Left ventricle myocardium inferior (tissue), 1 donor: ENCODE measurements around the gene SLC1A2. TPM values are rescaled to one million over a fixed set of nuclear protein-coding genes. Genes with fewer than 3 reads are reported as not detected.

Experiments used
- DNase-seq: peaks from one replicate; pipeline ENCODE4 v3.0.0-alpha.2; 2020
- H3K27ac ChIP-seq: fragments of 200-600 bp; replicated peaks from 2 replicates; pipeline ENCODE4 v1.8.0; 2021
- H3K27me3 ChIP-seq: fragments of 200-600 bp; 2 replicates; pipeline ENCODE4 v1.8.0; 2021; ENCODE audit warnings: low read depth
- H3K36me3 ChIP-seq: fragments of 200-600 bp; 2 replicates; pipeline ENCODE4 v1.8.0; 2021
- H3K4me1 ChIP-seq: fragments of 200-600 bp; 2 replicates; pipeline ENCODE4 v1.8.0; 2021
- H3K4me3 ChIP-seq: fragments of 200-600 bp; 2 replicates; pipeline ENCODE4 v1.8.0; 2021; ENCODE audit warnings: mild to moderate bottlenecking, moderate library complexity
- H3K9me3 ChIP-seq: fragments of 200-600 bp; replicated peaks from 2 replicates; pipeline ENCODE4 v1.8.0; 2021
- CTCF ChIP-seq: fragments of 200-600 bp; IDR thresholded peaks from 2 replicates; pipeline ENCODE4 v1.8.0; 2021; ENCODE audit warnings: antibody characterized with exemption, mild to moderate bottlenecking, borderline replicate concordance
- intact Hi-C: fragments of 100-400 bp; cut with micrococcal nuclease; formaldehyde crosslinking; loops from one replicate; pipeline ENCODE4 v1.11.0; 2022
- total RNA-seq: library from RNA; stranded (reverse); fragmentation: NEBNext Ultra II Directional; extraction: Animal tissue kit (Norgen Biotek cat#: 25700); gene quantifications from one replicate; pipeline ENCODE4 v1.2.1, GENCODE V29; 2021
- donor health status: DM: no; HTN: yes; CAD: no; lungs with severe emphysema.

SLC1A2 gene
- total RNA-seq, 1 donor from 2014 or later: 8.4 TPM

DNA sequence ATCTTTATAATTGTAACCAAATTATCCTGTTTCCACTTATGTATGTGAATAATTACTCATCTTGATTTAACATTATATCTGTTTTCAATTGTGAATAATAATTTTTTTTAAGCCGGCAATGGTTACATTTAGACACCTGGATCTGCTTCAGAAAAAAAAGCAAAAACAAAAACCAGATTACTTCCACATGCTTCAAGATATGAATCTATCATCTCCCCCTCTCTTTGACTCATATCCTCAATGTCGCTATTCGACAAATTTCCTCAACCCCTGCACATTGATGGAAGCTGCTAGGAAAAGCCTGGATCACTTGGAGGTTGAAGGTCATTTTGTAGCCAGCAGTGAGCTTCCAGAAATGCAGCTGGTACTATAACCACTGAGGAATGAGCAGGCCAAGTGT is 42.7 kb downstream of the SLC1A2 start:
- Histone ChIP-seq H3K9me3 (no peaks in the 10 kb centered on the region), H3K27me3 (no peaks in the 10 kb centered on the region), H3K27ac (no peak overlapping the region), H3K4me3 (no peak overlapping the region), H3K4me1 (peaks cover 48% of the 10 kb centered on the region), H3K36me3 (no peaks in the 10 kb centered on the region)
- no peak for DNase-seq
- intact Hi-C loops: no loop called here
- TF ChIP-seq CTCF: no peak

GRCh38 chr11:35376118-35376510 is 43.2 kb downstream of the SLC1A2 start:
- Histone ChIP-seq H3K27ac (no peak overlapping the region), H3K4me3 (no peak overlapping the region), H3K36me3 (no peaks in the 10 kb centered on the region), H3K27me3 (no peaks in the 10 kb centered on the region), H3K9me3 (no peaks in the 10 kb centered on the region), H3K4me1 (peaks cover 48% of the 10 kb centered on the region)
- no peak for TF ChIP-seq CTCF
- no peak for DNase-seq
- intact Hi-C loops: no loop called here

- Histone ChIP-seq H3K27me3 (no peaks in the 10 kb centered on the region), H3K4me1 (peaks cover 42% of the 10 kb centered on the region), H3K36me3 (no peaks in the 10 kb centered on the region), H3K27ac (no peak overlapping the region), H3K9me3 (no peaks in the 10 kb centered on the region), H3K4me3 (no peak overlapping the region)
- intact Hi-C loops: no loop called here
- no peak for TF ChIP-seq CTCF
- no peak for DNase-seq
Measured at GRCh38 chr11:35375332-35376117, 43.8 kb downstream of the SLC1A2 start.

DNA sequence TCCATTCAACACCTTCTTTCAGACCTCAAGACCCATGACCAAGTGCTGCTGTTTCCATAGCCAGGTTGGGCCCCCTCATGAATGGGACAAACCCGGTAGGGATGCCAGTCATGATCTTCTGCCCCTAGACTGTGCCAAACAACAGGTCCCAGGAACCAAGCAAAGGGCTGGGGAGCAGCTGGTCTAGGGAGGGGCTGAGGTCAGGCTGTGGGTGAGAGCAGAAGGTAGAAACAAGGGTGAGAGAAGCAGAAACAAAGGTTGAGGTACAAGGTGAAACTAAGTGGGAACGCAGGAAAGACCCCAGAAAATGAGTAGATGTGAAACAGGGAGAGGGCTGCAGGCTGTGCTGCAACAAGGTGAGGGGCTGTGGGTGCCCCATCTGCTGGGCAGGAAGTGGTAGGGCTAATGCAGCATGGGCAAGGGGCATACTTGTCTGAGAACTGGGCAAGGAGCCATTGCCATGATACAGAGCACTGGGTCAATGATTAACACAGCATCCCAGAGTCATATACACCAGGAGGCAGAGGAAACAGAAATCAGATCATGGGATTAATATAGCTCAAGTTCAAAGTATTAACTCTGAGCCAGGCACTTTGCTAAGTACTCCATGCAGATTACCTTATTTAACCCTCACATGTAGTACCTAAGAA is 45.9 kb downstream of the SLC1A2 start:
- H3K27ac ChIP-seq: no peak overlapping the region
- no peaks in the 10 kb centered on the region for H3K36me3 ChIP-seq
- intact Hi-C loops: no loop called here
- no peak for TF ChIP-seq CTCF
- DNase-seq: no peak
- no peak overlapping the region for H3K4me3 ChIP-seq
- no peaks in the 10 kb centered on the region for H3K9me3 ChIP-seq
- H3K4me1 ChIP-seq: peaks cover 32% of the 10 kb centered on the region
- no peaks in the 10 kb centered on the region for H3K27me3 ChIP-seq

DNA sequence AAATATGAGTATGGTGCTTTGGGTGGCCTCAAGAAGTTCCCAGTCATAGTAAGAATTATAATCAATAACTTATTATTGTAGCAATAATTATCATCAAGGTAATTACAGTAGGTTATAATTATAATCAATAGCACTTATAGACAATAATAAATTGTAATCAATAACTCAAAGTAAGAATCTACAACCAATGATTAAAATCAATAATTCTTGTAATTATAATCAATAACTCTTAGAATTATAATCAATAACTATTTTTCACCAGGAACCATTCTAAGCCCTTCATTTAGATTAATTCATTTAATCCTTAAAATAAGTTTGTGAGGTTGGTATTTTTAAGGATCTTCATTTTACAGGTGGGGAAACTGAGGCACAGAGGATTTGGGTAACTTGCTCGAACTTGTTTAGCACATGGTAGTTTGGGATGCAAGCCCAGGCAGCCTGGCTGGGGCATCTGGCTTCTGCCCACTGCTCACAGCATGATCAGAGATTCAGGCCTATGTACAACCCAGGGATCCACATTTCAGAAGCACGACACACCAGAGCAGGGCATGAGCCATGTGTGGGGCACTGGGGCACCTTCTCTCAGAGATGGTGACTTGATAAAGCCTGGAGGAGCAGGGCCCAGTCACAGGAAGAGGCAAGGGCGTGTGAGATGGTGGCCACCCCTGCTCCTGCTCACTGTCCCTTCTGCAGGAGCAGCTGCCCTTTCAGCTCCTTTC is 46.6 kb downstream of the SLC1A2 start:
- Histone ChIP-seq H3K4me3 (no peak overlapping the region), H3K36me3 (no peaks in the 10 kb centered on the region), H3K9me3 (no peaks in the 10 kb centered on the region), H3K4me1 (peaks cover 32% of the 10 kb centered on the region), H3K27ac (no peak overlapping the region), H3K27me3 (no peaks in the 10 kb centered on the region)
- intact Hi-C loops: no loop called here
- no peak for TF ChIP-seq CTCF
- no peak for DNase-seq
